Adrenal gland (tissue), 12 donors: Measurements from ENCODE around the gene EEF1AKMT1. TPM values are rescaled to one million over a fixed set of nuclear protein-coding genes. Genes with fewer than 3 reads are reported as not detected.

ENCODE experiments used
- DNase-seq, 7 donors: peaks; one replicate each; pipeline ENCODE4 v3.0.0-alpha.2; 2019 to 2020
- H3K27ac ChIP-seq, 5 donors: fragments of 200-600 bp; sonication (generic) in 4 of 5; 1 replicate in 3 of 5; 2 replicates in 2 of 5; pipeline versions ENCODE4 v1.5.1 to v1.8.0; 2016 to 2020; ENCODE audit warnings: mild to moderate bottlenecking in 1 of 5
- H3K27me3 ChIP-seq: fragments of 200-600 bp; 2 replicates; pipeline ENCODE4 v1.8.0; 2021
- H3K36me3 ChIP-seq, 2 donors: fragments of 200-600 bp; replicated peaks in 1 of 2; 1 replicate in 1 of 2; 2 replicates in 1 of 2; pipeline versions ENCODE4 v1.5.1 to v1.8.0; 2018 to 2022
- H3K4me1 ChIP-seq, 2 donors: fragments of 200-600 bp; replicated peaks in 1 of 2; 1 replicate in 1 of 2; 2 replicates in 1 of 2; pipeline versions ENCODE4 v1.5.1 to v1.8.0; 2018 to 2021
- H3K4me3 ChIP-seq, 4 donors: fragments of 200-600 bp; sonication (generic) in 3 of 4; one replicate each; pipeline ENCODE4 v1.5.1; 2016 to 2018
- H3K9me3 ChIP-seq, 3 donors: fragments of 200-600 bp; sonication (generic) in 1 of 3; replicated peaks in 1 of 3; 1 replicate in 2 of 3; 2 replicates in 1 of 3; pipeline versions ENCODE4 v1.5.1 to v1.8.0; 2016 to 2021
- POLR2A ChIP-seq, 2 donors: fragments of 450-650 bp; IDR thresholded peaks; one replicate each; pipeline ENCODE4 v1.6.1; 2017; ENCODE audit warnings: antibody characterized with exemption in 2 of 2, mild to moderate bottlenecking in 2 of 2, moderate library complexity in 1 of 2
- WGBS, 4 donors: extraction: QIAGEN DNeasy Blood & Tissue Kit in 2 of 4; methylation state at CpG; one replicate each; pipeline versions ENCODE4 v1.1.5 to v1.1.7; 2013 to 2017; 5-methylcytosine and 5-hydroxymethylcytosine counted together
- intact Hi-C, 2 donors: fragments of 100-400 bp; cut with DNase I; formaldehyde crosslinking; loops; one replicate each; pipeline versions ENCODE4 v1.14.1 to v1.15.0; 2022 to 2023
- polyA plus RNA-seq, 3 donors: library from polyadenylated mRNA; stranded (reverse); fragments of 200-250 nt in 2 of 3; fragments of 350-450 nt in 1 of 3; fragmentation: Illumina TruSeq in 1 of 3; extraction: RNeasy Lipid Tissue Mini Kit (QIAGEN cat#74804) in 1 of 3; gene quantifications; one replicate each; pipeline ENCODE4 v1.2.3, GENCODE V29; 2013 to 2014
- total RNA-seq, 9 donors: library from RNA; depleted of rRNA in 4 of 9; stranded (reverse); fragments of >200 nt in 4 of 9; fragments of 120-200 nt in 1 of 9; fragmentation: NEBNext Ultra II Directional in 1 of 9; extraction: Animal tissue kit (Norgen Biotek cat#: 25700) in 1 of 9; gene quantifications; one replicate each; pipeline versions ENCODE4 v1.1.0 to v1.2.4, GENCODE V29; 2013 to 2023
- TF ChIP-seq, protein P1 (sequence below), 6 experiments: fragments of 450-650 bp in 4 of 6; fragments of 200-600 bp in 2 of 6; sonication (generic) in 1 of 6; IDR thresholded peaks; 1 replicate in 5 of 6; 2 replicates in 1 of 6; pipeline versions ENCODE4 v1.5.1 to v1.8.0; 2016 to 2021; ENCODE audit warnings: antibody characterized with exemption in 6 of 6, mild to moderate bottlenecking in 2 of 6, moderate library complexity in 1 of 6
- donor health status: healthy with polysubstance abuse.
- donor health status: Bipolar disorder and iron deficiency.
- donor health status: DM: yes; HTN: yes; CAD: no.
- donor health status: DM: no; HTN: no; CAD: no.
- donor health status: DM: no; HTN: no; CAD: no.
- donor health status: DM: yes; HTN: yes; CAD: no.

EEF1AKMT1 gene
- total and polyA plus RNA-seq, 12 donors = 6.8 to 20.0 (median 13.8) TPM

DNA sequence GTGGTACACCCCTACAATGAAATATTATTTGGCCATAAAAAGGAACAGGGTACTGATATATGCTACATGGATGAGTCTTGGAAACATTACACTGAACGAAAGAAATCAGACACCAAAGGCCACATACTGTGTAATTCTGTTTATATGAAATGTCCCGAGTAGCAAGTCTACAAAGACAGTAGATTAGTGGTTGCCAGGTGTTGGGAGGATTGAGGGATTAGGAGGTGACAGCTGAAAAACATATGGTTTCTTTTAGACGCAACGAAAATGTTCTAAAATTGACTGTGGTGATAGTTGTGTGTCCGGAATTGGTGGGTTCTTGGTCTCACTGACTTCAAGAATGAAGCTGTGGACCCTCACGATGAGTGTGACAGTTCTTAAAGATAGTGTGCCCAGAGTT is 35.1 kb downstream of the EEF1AKMT1 start:
- TF ChIP-seq POLR2A (IDR thresholded peaks at IDR 0.05) = no peak
- TF ChIP-seq, protein P1, sequence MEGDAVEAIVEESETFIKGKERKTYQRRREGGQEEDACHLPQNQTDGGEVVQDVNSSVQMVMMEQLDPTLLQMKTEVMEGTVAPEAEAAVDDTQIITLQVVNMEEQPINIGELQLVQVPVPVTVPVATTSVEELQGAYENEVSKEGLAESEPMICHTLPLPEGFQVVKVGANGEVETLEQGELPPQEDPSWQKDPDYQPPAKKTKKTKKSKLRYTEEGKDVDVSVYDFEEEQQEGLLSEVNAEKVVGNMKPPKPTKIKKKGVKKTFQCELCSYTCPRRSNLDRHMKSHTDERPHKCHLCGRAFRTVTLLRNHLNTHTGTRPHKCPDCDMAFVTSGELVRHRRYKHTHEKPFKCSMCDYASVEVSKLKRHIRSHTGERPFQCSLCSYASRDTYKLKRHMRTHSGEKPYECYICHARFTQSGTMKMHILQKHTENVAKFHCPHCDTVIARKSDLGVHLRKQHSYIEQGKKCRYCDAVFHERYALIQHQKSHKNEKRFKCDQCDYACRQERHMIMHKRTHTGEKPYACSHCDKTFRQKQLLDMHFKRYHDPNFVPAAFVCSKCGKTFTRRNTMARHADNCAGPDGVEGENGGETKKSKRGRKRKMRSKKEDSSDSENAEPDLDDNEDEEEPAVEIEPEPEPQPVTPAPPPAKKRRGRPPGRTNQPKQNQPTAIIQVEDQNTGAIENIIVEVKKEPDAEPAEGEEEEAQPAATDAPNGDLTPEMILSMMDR (IDR thresholded peaks at IDR 0.05) = no peak
- Histone ChIP-seq H3K9me3 (no peaks in the 10 kb centered on the region), H3K36me3 (no peaks in the 10 kb centered on the region), H3K4me1 (no peaks in the 10 kb centered on the region), H3K4me3 (no peak overlapping the region), H3K27ac (no peak overlapping the region), H3K27me3 (no peaks in the 10 kb centered on the region)
- intact Hi-C loops = no loop called here
- no peak for DNase-seq
- WGBS, 4 donors = 95 to 97% (median 95%) methylated on average over 6 of the region's 6 CpGs

DNA sequence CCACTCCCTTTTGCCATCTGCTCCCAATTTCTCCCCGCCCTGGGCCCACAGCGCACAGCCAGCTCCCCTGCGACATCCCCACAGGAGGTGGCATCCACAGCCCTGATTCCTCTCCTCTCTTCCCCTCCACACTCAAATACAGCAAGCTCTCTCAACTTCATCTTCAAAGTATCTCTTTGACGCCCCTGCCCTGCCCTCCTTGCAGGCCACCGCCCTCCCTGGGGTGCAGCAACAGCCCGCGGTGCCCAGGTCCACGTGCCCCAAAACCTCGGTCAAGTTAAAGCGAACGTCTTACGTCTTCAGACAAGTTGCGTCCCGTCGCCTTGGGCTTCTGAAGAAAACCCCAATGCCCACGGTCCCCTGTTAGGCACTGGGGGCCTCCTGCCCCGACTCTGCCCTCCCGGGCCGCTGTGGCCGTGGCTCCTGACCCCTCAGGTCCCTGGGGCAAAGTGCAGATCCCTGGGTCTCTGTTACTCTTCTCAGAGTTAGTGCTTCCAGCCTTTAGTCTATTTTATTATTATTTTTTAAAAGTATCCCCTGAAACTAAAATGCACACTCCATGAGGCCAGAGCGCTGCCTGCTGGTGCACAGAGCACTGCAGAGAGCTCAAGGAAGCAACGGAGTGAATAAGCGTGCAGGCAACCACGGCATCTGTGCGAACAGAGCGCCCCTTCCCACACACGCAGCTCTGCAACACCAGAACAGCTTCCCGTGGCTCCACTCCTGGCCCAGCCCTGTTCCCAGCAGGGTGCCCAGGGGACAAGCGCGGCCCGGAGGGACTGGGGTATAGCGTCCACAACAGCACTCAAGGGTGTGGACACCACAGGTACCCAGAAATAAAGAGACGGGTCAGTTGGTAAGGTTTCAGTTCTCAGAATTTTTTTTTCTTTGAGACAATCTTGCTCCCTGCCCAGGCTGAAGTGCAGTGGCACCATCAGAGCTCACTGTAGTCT is 43.9 kb downstream of the EEF1AKMT1 start:
- Histone ChIP-seq H3K27ac (no peak overlapping the region), H3K36me3 (no peaks in the 10 kb centered on the region), H3K4me3 (no peak overlapping the region), H3K27me3 (no peaks in the 10 kb centered on the region), H3K4me1 (no peaks in the 10 kb centered on the region), H3K9me3 (no peaks in the 10 kb centered on the region)
- DNase-seq = no peak
- TF ChIP-seq POLR2A (IDR thresholded peaks at IDR 0.05) = no peak
- TF ChIP-seq, protein P1 (IDR thresholded peaks at IDR 0.05) = no peak
- intact Hi-C loops = no loop called here
- 93 to 95% (median 94%) methylated on average over 33 of the region's 33 CpGs for WGBS, 4 donors

DNA sequence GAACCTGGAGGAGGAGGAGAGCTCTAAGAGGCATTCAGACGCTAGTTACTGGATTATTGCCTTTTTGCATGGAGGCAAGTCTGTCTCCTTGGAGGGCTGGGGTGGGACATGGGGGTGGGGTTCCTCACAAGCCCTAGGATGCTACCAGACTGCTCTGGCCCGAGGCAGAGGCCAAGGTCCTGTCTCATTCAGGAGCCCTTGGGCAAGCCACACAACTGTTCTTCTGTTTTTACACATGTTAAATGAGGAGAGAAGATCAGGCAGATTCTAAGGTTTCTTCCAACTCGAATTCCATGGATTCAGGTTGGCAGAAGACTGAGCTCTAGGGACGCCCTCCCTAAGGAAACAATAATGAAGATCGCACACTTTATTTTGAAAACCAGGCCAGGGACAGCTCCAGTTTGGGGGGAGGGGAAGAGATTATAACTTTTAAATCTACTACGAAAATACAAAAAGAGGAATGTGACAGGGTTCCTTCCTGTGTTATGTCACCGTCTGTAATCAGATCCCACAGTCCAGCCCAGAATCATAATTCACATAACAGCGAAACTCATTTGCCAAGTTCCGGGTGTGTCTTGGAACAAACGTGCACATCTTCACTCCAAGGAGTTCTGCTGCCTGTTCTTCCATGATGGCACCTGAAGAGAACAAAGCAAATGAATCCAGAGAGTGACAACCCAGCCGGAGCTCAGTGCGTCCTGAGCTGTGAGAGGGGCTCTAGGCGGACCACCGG is 45.0 kb downstream of the EEF1AKMT1 start:
- intact Hi-C loops = no loop called here
- Histone ChIP-seq H3K36me3 (no peaks in the 10 kb centered on the region), H3K4me1 (no peaks in the 10 kb centered on the region), H3K27ac (no peak overlapping the region), H3K4me3 (no peak overlapping the region), H3K27me3 (no peaks in the 10 kb centered on the region), H3K9me3 (no peaks in the 10 kb centered on the region)
- TF ChIP-seq, protein P1 (IDR thresholded peaks at IDR 0.05) = no peak
- no peak for TF ChIP-seq POLR2A (IDR thresholded peaks at IDR 0.05)
- WGBS, 4 donors = 67 to 83% (median 77%) methylated on average over 13 to 14 of the region's 14 CpGs
- DNase-seq = no peak

DNA sequence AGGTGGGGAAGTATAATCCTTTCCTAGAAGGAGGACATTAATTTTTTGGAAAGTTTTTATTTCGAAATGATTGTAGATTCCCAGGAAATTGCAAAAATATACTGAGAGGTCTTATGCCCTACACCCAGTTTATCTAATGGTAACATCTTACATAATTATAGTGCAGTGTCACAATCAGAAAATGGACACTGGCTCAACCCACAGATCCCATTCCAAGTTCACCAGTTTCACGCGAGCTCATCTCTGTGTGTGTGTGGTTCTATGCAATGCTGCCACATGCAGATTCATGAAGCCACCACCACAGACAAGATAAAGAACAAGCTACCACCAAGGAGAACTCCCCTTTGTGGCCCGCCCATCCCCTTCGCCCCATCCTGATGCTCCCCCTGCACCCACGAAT is 45.9 kb downstream of the EEF1AKMT1 start:
- H3K9me3 ChIP-seq = no peaks in the 10 kb centered on the region
- no peak for TF ChIP-seq POLR2A (IDR thresholded peaks at IDR 0.05)
- TF ChIP-seq, protein P1 (IDR thresholded peaks at IDR 0.05) = no peak
- WGBS, 4 donors = 82 to 96% (median 94%) methylated on average over 6 of the region's 6 CpGs
- no peaks in the 10 kb centered on the region for H3K36me3 ChIP-seq
- intact Hi-C loops = no loop called here
- no peaks in the 10 kb centered on the region for H3K27me3 ChIP-seq
- no peak overlapping the region for H3K4me3 ChIP-seq
- H3K27ac ChIP-seq = no peak overlapping the region
- no peak for DNase-seq
- H3K4me1 ChIP-seq = no peaks in the 10 kb centered on the region
